ENCODE results near the gene TRPV5.

The TRPV5 gene

DNA sequence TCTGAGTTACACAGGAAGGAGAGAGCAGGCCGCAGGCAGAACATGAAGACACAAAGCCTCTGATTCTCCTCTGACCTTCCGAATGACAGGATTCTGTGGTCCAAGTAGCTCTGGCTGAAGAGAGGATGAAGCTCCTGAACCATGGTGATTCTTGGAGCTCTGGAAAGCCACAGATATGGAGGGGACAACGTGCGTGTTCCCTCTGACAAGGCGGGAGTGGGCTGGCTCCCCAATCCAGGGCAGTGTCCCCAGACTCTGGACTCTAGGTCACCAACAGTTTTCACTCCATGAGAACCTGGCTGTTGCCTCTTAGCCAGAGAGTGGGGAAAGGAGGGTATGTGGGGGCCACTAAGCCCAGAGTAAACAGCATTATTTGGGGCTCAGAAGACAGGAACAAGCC lies 40.6 kb downstream of the TRPV5 start:
- H3K4me3 ChIP-seq (ENCODE audit: control insufficient read depth, low read depth, low read length) = no peak overlapping the region
- no peak for DNase-seq (ENCODE audit: low read depth)
- TF ChIP-seq, protein P1, sequence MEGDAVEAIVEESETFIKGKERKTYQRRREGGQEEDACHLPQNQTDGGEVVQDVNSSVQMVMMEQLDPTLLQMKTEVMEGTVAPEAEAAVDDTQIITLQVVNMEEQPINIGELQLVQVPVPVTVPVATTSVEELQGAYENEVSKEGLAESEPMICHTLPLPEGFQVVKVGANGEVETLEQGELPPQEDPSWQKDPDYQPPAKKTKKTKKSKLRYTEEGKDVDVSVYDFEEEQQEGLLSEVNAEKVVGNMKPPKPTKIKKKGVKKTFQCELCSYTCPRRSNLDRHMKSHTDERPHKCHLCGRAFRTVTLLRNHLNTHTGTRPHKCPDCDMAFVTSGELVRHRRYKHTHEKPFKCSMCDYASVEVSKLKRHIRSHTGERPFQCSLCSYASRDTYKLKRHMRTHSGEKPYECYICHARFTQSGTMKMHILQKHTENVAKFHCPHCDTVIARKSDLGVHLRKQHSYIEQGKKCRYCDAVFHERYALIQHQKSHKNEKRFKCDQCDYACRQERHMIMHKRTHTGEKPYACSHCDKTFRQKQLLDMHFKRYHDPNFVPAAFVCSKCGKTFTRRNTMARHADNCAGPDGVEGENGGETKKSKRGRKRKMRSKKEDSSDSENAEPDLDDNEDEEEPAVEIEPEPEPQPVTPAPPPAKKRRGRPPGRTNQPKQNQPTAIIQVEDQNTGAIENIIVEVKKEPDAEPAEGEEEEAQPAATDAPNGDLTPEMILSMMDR (conservative IDR thresholded peaks at IDR 0.05; ENCODE audit: control insufficient read depth, insufficient read depth, low read depth, low read length) = no peak

DNA sequence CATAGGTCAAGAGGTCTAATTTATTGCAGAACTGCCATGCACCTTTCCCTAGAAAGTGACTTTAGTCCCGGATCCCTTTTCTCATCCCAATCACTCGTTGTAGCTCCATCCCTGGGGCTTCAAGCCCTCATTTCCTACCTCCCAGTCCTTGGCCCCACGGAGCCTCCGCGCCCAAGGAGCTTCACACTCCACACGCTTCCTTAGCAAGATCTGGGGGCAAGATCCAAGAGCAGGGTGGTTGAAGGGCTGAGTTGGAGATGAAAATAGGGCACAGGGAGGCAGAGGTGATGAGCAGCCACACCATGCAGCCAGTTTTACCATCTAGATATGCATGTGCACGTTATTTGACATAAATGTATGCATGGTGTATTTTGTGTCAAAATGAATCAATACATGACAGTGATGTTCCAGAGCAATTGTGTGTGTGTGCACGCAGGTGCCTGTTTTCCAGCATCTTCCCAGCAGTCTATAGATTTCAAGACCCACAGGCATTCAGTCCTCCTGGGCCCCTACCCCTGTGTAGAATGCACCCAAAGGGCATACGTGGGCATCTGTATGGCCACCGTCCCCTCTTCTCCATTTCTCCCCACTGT lies 42.0 kb downstream of the TRPV5 start:
- DNase-seq (ENCODE audit: low read depth) = no peak
- TF ChIP-seq, protein P1 (conservative IDR thresholded peaks at IDR 0.05; ENCODE audit: control insufficient read depth, insufficient read depth, low read depth, low read length) = no peak
- H3K4me3 ChIP-seq (ENCODE audit: control insufficient read depth, low read depth, low read length) = no peak overlapping the region

DNA sequence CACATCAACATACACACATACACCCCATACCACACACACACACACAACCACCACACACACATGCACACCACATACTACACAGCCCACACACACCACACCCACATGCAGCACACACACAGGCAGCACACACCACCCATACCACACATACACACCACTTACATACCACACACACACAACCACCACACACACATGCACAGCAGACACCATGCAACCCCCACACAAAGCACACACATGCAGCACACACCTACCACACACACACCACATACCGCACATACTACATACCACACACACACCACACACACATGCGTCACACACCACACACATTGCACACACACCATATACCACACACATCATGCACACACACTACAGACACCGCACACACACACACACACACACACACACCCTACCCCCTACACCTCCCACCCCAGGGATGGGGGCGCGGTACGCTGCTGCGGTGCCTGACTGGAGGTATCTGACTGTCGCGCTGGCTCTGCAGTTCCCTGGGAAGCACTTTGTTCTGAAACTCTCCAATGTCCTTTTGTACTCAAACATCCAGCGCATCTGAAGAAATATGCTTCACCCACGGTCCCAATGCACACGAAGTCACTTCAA lies 42.6 kb downstream of the TRPV5 start:
- DNase-seq (ENCODE audit: low read depth) = no peak
- TF ChIP-seq, protein P1 (conservative IDR thresholded peaks at IDR 0.05; ENCODE audit: control insufficient read depth, insufficient read depth, low read depth, low read length) = no peak
- no peak overlapping the region for H3K4me3 ChIP-seq (ENCODE audit: control insufficient read depth, low read depth, low read length)

DNA sequence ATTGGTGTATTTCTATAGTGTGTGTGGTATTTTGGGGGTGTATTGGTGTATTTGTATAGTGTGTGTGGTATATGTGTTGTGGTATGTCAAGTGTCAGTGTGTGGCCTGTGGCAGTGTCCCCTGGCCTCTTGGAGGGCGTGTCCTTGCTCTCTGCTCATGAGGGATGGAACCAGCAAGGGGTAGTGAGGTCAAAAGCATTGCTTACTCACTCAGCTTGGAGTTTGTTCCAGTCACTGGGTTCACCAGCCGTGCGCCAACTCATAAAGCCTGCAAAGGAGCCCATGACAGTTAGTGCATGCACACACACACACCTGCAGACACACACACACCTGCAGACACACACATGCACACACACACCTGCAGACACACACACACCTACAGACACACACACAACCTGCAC lies 43.7 kb downstream of the TRPV5 start:
- TF ChIP-seq, protein P1 (conservative IDR thresholded peaks at IDR 0.05; ENCODE audit: control insufficient read depth, insufficient read depth, low read depth, low read length) = no peak
- DNase-seq (ENCODE audit: low read depth) = no peak
- H3K4me3 ChIP-seq (ENCODE audit: control insufficient read depth, low read depth, low read length) = no peak overlapping the region

DNA sequence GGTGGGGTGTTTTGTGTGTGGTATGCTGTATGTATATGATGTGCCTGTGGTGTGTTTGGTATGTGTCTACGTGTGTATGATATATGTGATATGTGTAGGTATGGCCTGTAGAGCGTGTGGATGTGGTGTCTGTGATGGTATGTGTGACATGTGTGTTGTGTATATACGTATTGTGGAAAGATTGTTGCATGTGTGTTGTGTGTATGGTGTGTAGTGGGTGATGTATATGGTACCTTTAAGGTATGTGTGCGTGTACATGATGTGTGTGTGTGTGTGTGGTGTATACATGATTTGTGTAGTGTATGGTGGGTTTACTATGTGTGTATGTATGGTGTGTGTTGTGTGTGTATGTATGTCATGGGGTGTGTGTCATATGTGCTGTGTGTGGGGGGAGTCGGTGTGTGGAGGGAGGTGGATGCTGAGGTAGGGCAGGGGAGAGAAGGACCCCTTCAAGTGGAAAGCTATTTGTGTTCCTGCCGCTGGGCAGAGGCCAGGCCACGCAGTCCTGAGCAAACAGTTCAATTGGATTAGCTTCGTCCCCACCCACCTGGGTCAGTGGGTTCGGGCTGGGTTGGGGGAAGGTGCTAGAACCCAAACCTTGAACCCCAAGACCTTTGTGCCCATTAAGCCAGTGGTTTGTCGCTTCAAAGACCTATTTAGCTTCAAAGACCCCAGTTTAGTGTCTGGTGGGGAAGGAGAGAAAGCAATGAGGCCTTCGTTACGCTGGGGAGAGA lies 46.1 kb downstream of the TRPV5 start:
- TF ChIP-seq, protein P1 (conservative IDR thresholded peaks at IDR 0.05; ENCODE audit: control insufficient read depth, insufficient read depth, low read depth, low read length) = no peak
- H3K4me3 ChIP-seq (ENCODE audit: control insufficient read depth, low read depth, low read length) = no peak overlapping the region
- no peak for DNase-seq (ENCODE audit: low read depth)

DNA sequence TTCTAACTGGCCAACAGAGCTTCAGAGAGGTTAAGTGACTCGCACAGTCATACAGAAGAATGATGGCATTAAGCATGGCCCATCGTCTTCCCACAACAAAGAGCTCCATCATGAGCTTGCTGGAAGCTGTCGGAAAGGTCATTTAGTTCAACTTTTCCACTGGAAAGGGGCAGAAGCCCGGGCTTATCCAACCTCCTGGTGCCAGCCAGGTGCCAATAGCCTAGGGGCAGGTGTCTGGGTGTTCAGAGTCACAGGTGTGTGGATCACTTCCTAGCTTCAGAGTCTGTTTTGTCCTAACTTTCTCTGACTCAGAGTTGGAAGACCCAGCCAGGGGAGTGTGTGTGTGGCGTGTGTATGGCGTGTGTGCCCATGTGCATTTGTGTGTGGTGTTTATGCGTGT lies 46.7 kb downstream of the TRPV5 start:
- TF ChIP-seq, protein P1 (conservative IDR thresholded peaks at IDR 0.05; ENCODE audit: control insufficient read depth, insufficient read depth, low read depth, low read length) = no peak
- DNase-seq (ENCODE audit: low read depth) = no peak
- H3K4me3 ChIP-seq (ENCODE audit: control insufficient read depth, low read depth, low read length) = no peak overlapping the region
